DOHH2 (cell line): Measurements from ENCODE around the gene PCCA.

ENCODE experiments used
- CTCF ChIP-seq: fragments of 200-600 bp; sonication (generic); IDR thresholded peaks from one replicate; pipeline ENCODE4 v1.5.1; 2014; ENCODE audit warnings: antibody characterized with exemption, mild to moderate bottlenecking, low read depth, low read length; ENCODE audit not compliant: poor library complexity, severe bottlenecking
- EZH2phosphoT487 ChIP-seq: fragments of 200-600 bp; sonication (generic); IDR thresholded peaks from 2 replicates; pipeline ENCODE4 v1.6.1; 2017; ENCODE audit warnings: borderline replicate concordance, mild to moderate bottlenecking, antibody characterized with exemption, low read length, moderate library complexity, mixed read lengths

GRCh38 chr13:100197591-100198365, 108.9 kb downstream of the PCCA start:
- TF ChIP-seq CTCF: no peak
- no peak for TF ChIP-seq EZH2phosphoT487
